Vagina (tissue), 2 donors: Measurements from ENCODE around the gene FOXR1.

Source experiments
- POLR2A ChIP-seq, 2 donors: fragments of 450-650 bp; IDR thresholded peaks; one replicate each; pipeline ENCODE4 v1.6.1; 2017; ENCODE audit warnings: antibody characterized with exemption in 2 of 2, mild to moderate bottlenecking in 2 of 2, moderate library complexity in 2 of 2
- POLR2AphosphoS5 ChIP-seq, 2 donors: sonication (generic); formaldehyde crosslinking; IDR thresholded peaks; one replicate each; pipeline ENCODE4 v1.9.0; 2017; ENCODE audit warnings: antibody characterized with exemption in 2 of 2, mild to moderate bottlenecking in 2 of 2, low read depth in 1 of 2; ENCODE audit not compliant: insufficient read depth in 1 of 2
- TF ChIP-seq, protein P1 (sequence below), 3 experiments: fragments of 450-650 bp in 2 of 3; fragments of 200-600 bp in 1 of 3; sonication (generic) in 1 of 3; IDR thresholded peaks; one replicate each; pipeline ENCODE4 v1.5.1; 2017 to 2019; ENCODE audit warnings: antibody characterized with exemption in 3 of 3, mild to moderate bottlenecking in 2 of 3, moderate library complexity in 2 of 3

DNA sequence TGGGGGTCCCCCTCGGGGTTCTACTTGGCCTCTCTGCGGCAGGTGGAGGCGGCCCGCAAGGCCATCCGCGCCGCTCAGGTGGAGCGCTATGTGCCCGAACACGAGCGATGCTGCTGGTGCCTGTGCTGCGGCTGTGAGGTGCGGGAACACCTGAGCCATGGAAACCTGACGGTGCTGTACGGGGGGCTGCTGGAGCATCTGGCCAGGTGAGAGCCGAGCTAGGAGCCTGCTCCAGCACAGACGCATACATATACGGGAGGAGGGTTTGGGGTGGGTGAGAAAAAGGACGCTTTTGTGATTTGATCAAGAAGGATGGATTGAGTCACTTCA lies 26.8 kb downstream of the FOXR1 start:
- TF ChIP-seq, protein P1, sequence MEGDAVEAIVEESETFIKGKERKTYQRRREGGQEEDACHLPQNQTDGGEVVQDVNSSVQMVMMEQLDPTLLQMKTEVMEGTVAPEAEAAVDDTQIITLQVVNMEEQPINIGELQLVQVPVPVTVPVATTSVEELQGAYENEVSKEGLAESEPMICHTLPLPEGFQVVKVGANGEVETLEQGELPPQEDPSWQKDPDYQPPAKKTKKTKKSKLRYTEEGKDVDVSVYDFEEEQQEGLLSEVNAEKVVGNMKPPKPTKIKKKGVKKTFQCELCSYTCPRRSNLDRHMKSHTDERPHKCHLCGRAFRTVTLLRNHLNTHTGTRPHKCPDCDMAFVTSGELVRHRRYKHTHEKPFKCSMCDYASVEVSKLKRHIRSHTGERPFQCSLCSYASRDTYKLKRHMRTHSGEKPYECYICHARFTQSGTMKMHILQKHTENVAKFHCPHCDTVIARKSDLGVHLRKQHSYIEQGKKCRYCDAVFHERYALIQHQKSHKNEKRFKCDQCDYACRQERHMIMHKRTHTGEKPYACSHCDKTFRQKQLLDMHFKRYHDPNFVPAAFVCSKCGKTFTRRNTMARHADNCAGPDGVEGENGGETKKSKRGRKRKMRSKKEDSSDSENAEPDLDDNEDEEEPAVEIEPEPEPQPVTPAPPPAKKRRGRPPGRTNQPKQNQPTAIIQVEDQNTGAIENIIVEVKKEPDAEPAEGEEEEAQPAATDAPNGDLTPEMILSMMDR (IDR thresholded peaks at IDR 0.05) = no peak
- TF ChIP-seq POLR2AphosphoS5 (IDR thresholded peaks at IDR 0.05; ENCODE audit: insufficient read depth in 1 of 2, low read depth in 1 of 2) (no peak), POLR2A (IDR thresholded peaks at IDR 0.05) (no peak)
